Colonic mucosa (tissue), 4 donors: ENCODE results near the gene H1-8. TPM values are rescaled to one million over a fixed set of nuclear protein-coding genes. Genes with fewer than 3 reads are reported as not detected.

Source experiments
- DNase-seq: peaks from one replicate; pipeline ENCODE4 v3.0.0-alpha.2; 2020
- H3K27ac ChIP-seq: fragments of 200-600 bp; one replicate; pipeline ENCODE4 v1.8.0; 2021
- H3K27me3 ChIP-seq: fragments of 200-600 bp; one replicate; pipeline ENCODE4 v1.8.0; 2021
- H3K36me3 ChIP-seq: fragments of 200-600 bp; one replicate; pipeline ENCODE4 v1.8.0; 2021
- H3K4me1 ChIP-seq: fragments of 200-600 bp; one replicate; pipeline ENCODE4 v1.8.0; 2021; ENCODE audit warnings: mild to moderate bottlenecking
- H3K4me3 ChIP-seq: fragments of 200-600 bp; one replicate; pipeline ENCODE4 v1.8.0; 2021
- H3K9ac ChIP-seq, 2 donors: one replicate each; pipeline ENCODE4 v1.7.0; 2013; ENCODE audit warnings: control low read depth in 2 of 2, low read depth in 2 of 2, low read length in 2 of 2
- H3K9me3 ChIP-seq: fragments of 200-600 bp; one replicate; pipeline ENCODE4 v1.8.0; 2021
- intact Hi-C: fragments of 100-400 bp; cut with DNase I; formaldehyde crosslinking; loops from one replicate; pipeline ENCODE4 v1.14.1; 2022
- total RNA-seq, 2 donors: library from RNA; stranded (reverse); fragmentation: NEBNext Ultra II Directional in 1 of 2; extraction: Animal tissue kit (Norgen Biotek cat#: 25700) in 1 of 2; gene quantifications; one replicate each; pipeline ENCODE4 v1.2.1, GENCODE V29; 2021
- TF ChIP-seq, protein P1 (sequence below): fragments of 200-600 bp; IDR thresholded peaks from one replicate; pipeline ENCODE4 v1.8.0; 2022; ENCODE audit warnings: antibody characterized with exemption, mild to moderate bottlenecking
- donor health status: healthy.
- donor health status: DM: no; HTN: no; CAD: no.
- donor health status: DM: no; HTN: no; CAD: no.

The H1-8 gene
- total RNA-seq, 2 donors from 2014 or later, result not detected

DNA sequence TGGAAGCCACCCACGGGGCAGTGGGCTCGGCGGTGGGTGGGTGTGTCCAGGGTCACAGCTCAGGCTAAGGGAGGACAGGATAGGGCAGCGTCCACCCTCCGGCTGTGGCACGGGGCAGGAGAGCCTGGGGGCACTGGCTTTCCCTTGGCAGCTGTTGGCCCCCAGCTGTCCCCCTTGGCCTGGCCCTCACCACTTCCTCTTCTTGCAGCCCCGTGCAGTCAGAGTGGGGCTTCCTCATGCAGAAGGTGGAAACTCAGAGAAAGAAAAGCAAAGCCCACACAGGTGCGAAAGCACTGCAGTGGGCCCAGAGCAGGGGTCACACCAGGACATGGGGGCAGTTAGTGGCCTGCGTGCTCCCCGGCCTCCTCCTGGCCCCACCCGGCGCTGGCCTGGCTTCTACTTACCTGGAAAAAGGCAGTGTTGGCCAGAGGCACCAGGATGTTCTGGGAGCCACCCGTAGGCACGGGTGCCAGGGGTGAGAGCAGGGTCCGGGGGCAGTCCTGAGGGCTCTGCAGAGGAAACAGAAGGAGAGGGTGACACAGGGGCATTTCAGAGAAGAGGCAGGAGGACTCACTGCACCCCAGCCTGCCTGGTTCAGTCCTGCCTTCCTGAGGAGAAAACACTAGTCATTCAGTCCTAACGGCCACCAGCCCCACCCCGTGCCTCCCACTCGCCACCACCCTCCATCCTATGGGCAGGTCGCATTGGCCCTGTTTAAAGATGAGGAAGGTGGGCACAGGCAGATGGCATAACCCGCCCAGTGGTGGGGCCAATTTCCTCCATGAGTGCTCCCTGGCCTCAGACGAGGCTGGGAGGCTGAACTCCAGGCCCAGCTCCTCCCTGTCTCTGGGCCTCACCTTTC, 35.2 kb downstream of the H1-8 start:
- no peak overlapping the region for H3K4me3 ChIP-seq
- H3K27ac ChIP-seq, result no peak overlapping the region
- H3K27me3 ChIP-seq, result no peaks in the 10 kb centered on the region
- no peak for DNase-seq
- intact Hi-C loops, result no loop called here
- H3K4me1 ChIP-seq, result peaks cover 5% of the 10 kb centered on the region
- no peaks in the 10 kb centered on the region for H3K9me3 ChIP-seq
- TF ChIP-seq, protein P1, sequence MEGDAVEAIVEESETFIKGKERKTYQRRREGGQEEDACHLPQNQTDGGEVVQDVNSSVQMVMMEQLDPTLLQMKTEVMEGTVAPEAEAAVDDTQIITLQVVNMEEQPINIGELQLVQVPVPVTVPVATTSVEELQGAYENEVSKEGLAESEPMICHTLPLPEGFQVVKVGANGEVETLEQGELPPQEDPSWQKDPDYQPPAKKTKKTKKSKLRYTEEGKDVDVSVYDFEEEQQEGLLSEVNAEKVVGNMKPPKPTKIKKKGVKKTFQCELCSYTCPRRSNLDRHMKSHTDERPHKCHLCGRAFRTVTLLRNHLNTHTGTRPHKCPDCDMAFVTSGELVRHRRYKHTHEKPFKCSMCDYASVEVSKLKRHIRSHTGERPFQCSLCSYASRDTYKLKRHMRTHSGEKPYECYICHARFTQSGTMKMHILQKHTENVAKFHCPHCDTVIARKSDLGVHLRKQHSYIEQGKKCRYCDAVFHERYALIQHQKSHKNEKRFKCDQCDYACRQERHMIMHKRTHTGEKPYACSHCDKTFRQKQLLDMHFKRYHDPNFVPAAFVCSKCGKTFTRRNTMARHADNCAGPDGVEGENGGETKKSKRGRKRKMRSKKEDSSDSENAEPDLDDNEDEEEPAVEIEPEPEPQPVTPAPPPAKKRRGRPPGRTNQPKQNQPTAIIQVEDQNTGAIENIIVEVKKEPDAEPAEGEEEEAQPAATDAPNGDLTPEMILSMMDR, result no peak
- H3K9ac ChIP-seq, result no peak overlapping the region
- H3K36me3 ChIP-seq, result no peaks in the 10 kb centered on the region

DNA sequence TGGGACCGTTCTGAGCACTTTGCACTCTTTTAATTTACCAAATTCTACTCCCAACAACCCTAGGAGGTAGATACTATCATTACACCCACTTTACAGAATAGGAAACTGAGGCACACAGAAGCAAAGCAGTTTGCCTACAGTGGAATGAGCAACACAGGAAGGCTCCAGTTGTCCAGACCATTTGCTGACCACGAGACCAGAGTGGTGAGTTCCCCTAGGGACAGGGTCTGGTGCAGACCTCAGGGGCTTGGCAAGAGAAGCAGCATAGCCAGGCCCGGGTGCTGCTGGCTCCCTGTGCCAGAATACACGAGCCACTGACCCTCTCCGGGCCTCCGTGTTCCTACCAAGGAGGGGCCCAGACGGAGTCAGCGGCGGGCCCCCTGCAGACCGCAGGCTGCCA, 37.0 kb downstream of the H1-8 start:
- no peaks in the 10 kb centered on the region for H3K36me3 ChIP-seq
- intact Hi-C loops, result no loop called here

DNA sequence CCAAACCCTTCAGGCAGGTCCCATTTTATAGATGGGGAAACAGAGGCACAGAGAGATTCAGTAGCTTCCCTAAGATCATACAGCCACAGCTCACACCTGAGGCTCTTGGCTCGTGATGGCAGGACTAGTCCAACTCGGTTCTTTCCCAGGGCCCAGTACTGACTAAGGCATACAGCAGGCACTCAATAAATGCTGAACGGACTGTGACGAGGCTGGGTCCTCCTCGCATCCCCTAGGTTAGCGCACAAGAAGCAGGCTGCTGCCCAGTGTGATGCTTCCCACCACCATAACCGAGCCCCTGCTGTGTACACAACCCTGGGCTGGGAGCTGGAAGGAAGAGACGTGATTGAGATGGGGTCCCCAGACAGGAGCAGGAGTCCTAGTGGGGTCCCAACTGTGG, 38.6 kb downstream of the H1-8 start:
- no peaks in the 10 kb centered on the region for H3K36me3 ChIP-seq
- no peaks in the 10 kb centered on the region for H3K4me1 ChIP-seq
- no peak overlapping the region for H3K4me3 ChIP-seq
- intact Hi-C loops, result no loop called here
- no peaks in the 10 kb centered on the region for H3K9me3 ChIP-seq
- H3K9ac ChIP-seq, result no peak overlapping the region
- TF ChIP-seq, protein P1, result no peak
- DNase-seq, result no peak
- no peaks in the 10 kb centered on the region for H3K27me3 ChIP-seq
- no peak overlapping the region for H3K27ac ChIP-seq

More for the DNA sequence above, 37.0 kb downstream of the H1-8 start:
- Histone ChIP-seq H3K27me3 (no peaks in the 10 kb centered on the region), H3K27ac (no peak overlapping the region), H3K9ac (no peak overlapping the region), H3K4me3 (no peak overlapping the region), H3K9me3 (no peaks in the 10 kb centered on the region), H3K4me1 (peaks cover 5% of the 10 kb centered on the region)
- TF ChIP-seq, protein P1, result no peak
- no peak for DNase-seq

DNA sequence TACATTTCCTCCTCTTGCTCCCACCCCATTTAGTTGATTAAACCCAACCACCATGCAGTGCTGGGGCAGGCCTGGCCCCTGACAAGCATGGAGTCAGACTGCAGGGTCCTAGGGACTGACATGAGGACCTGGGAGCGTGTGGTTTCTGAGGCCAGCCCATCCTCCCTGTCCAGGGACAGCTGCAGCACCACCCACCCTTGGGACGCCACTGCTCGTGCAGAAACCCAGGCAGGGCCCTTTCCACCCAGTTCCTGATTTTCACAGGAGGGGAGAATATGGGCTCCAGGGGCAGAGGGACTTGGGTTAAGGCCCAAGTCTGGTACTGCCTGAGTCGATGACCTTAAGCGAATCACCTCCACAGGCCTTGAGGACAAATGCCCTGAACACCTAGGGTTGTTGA, 39.8 kb downstream of the H1-8 start:
- no peak overlapping the region for H3K27ac ChIP-seq
- no peaks in the 10 kb centered on the region for H3K9me3 ChIP-seq
- DNase-seq, result no peak
- intact Hi-C loops, result no loop called here
- H3K27me3 ChIP-seq, result no peaks in the 10 kb centered on the region
- no peak overlapping the region for H3K4me3 ChIP-seq
- no peaks in the 10 kb centered on the region for H3K36me3 ChIP-seq
- TF ChIP-seq, protein P1, result no peak
- no peak overlapping the region for H3K9ac ChIP-seq
- H3K4me1 ChIP-seq, result no peaks in the 10 kb centered on the region

DNA sequence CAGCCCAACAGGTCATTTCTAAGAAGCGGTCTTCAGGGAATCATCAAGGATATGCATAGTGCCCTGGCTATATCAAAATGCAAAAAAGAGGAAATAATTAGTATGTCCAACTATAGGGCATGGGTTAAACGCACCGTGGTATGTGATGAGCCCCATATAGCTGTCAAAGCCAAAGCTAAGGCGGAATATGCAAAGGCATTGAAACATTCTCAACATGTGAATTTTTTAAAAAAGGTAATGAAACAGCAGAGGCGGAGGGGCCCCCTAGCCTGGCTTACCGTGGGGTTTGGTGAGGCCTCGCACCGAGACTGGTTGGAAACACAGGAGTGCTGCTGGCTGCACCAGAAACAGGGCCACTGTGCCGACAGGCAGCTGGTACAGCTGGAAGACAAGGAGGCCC, 40.3 kb downstream of the H1-8 start:
- no peaks in the 10 kb centered on the region for H3K9me3 ChIP-seq
- no peaks in the 10 kb centered on the region for H3K36me3 ChIP-seq
- H3K27ac ChIP-seq, result no peak overlapping the region
- H3K27me3 ChIP-seq, result no peaks in the 10 kb centered on the region
- intact Hi-C loops, result no loop called here
- H3K4me3 ChIP-seq, result no peak overlapping the region
- DNase-seq, result no peak
- no peaks in the 10 kb centered on the region for H3K4me1 ChIP-seq
- TF ChIP-seq, protein P1, result no peak
- no peak overlapping the region for H3K9ac ChIP-seq
